Mammary epithelial cell (primary cell): Measurements from ENCODE around the gene PELO.

Experiments
- EZH2 ChIP-seq: IDR thresholded peaks from 2 replicates; pipeline ENCODE4 v1.6.1; 2012; ENCODE audit warnings: low read length, inconsistent platforms, borderline replicate concordance
- TF ChIP-seq, protein P1 (sequence below), 2 donors: IDR thresholded peaks in 1 of 2; conservative IDR thresholded peaks in 1 of 2; 2 replicates each; pipeline ENCODE4 v1.5.1; 2011 to 2012; ENCODE audit warnings: inconsistent platforms in 2 of 2, low read length in 2 of 2, mild to moderate bottlenecking in 2 of 2, control low read depth in 1 of 2, low read depth in 1 of 2; ENCODE audit not compliant: insufficient read depth in 1 of 2; ENCODE audit errors: extremely low read depth in 1 of 2

GRCh38 chr5:52788505-52788821 lies 747 bp downstream of the PELO start:
- TF ChIP-seq, protein P1, sequence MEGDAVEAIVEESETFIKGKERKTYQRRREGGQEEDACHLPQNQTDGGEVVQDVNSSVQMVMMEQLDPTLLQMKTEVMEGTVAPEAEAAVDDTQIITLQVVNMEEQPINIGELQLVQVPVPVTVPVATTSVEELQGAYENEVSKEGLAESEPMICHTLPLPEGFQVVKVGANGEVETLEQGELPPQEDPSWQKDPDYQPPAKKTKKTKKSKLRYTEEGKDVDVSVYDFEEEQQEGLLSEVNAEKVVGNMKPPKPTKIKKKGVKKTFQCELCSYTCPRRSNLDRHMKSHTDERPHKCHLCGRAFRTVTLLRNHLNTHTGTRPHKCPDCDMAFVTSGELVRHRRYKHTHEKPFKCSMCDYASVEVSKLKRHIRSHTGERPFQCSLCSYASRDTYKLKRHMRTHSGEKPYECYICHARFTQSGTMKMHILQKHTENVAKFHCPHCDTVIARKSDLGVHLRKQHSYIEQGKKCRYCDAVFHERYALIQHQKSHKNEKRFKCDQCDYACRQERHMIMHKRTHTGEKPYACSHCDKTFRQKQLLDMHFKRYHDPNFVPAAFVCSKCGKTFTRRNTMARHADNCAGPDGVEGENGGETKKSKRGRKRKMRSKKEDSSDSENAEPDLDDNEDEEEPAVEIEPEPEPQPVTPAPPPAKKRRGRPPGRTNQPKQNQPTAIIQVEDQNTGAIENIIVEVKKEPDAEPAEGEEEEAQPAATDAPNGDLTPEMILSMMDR (conservative IDR thresholded peaks at IDR 0.05 in 1 of 2, IDR thresholded peaks at IDR 0.05 in 1 of 2; ENCODE audit: extremely low read depth in 1 of 2, insufficient read depth in 1 of 2, low read depth in 1 of 2, low read length in 2 of 2) = no peak
- no peak for TF ChIP-seq EZH2
